Fibroblast of villous mesenchyme (primary cell): ENCODE measurements around the gene PLEKHA8. TPM values are rescaled to one million over a fixed set of nuclear protein-coding genes. Genes with fewer than 3 reads are reported as not detected.

Experiments
- DNase-seq: peaks from one replicate; pipeline ENCODE4 v3.0.0-alpha.2; 2010; ENCODE audit warnings: low read depth
- H3K4me3 ChIP-seq: 2 replicates; pipeline ENCODE4 v1.5.1; 2011; ENCODE audit warnings: low read depth, mild to moderate bottlenecking, low read length
- CTCF ChIP-seq: IDR thresholded peaks from 2 replicates; pipeline ENCODE4 v1.5.1; 2012; ENCODE audit warnings: low read depth, mild to moderate bottlenecking, low read length; ENCODE audit not compliant: insufficient read depth
- total RNA-seq: library from RNA; depleted of rRNA; stranded (reverse); fragments of >200 nt; gene quantifications from 2 replicates; pipeline ENCODE4 v1.2.3, GENCODE V29; 2012

PLEKHA8 gene
- total RNA-seq, 1 donor: 17.7 TPM

- H3K4me3 ChIP-seq: no peak overlapping the region
- DNase-seq: no peak
- TF ChIP-seq CTCF: no peak
Measured at GRCh38 chr7:30079880-30080279, 51.7 kb downstream of the PLEKHA8 start.

GRCh38 chr7:30080818-30081217 is 52.6 kb downstream of the PLEKHA8 start:
- H3K4me3 ChIP-seq: no peak overlapping the region
- no peak for DNase-seq
- TF ChIP-seq CTCF: no peak

GRCh38 chr7:30082686-30083085 is 54.5 kb downstream of the PLEKHA8 start:
- DNase-seq: no peak
- TF ChIP-seq CTCF: no peak
- no peak overlapping the region for H3K4me3 ChIP-seq

GRCh38 chr7:30083334-30083733 is 55.1 kb downstream of the PLEKHA8 start:
- no peak overlapping the region for H3K4me3 ChIP-seq
- DNase-seq: no peak
- no peak for TF ChIP-seq CTCF

- no peak overlapping the region for H3K4me3 ChIP-seq
- no peak for DNase-seq
- TF ChIP-seq CTCF: no peak
Measured at GRCh38 chr7:30084212-30084611, 56.0 kb downstream of the PLEKHA8 start.

GRCh38 chr7:30086529-30086928 is 58.3 kb downstream of the PLEKHA8 start:
- H3K4me3 ChIP-seq: no peak overlapping the region
- DNase-seq: no peak
- no peak for TF ChIP-seq CTCF

- H3K4me3 ChIP-seq: no peak overlapping the region
- TF ChIP-seq CTCF: no peak
- no peak for DNase-seq
Measured at GRCh38 chr7:30087371-30087770, 59.2 kb downstream of the PLEKHA8 start.
